ENCODE data around the gene CRELD2. TPM values are rescaled to one million over a fixed set of nuclear protein-coding genes. Genes with fewer than 3 reads are reported as not detected.

Gene CRELD2
- polyA plus RNA-seq, 1 donor (not counting 4 experiments of a cell fraction or from before 2014, with no cell fraction given) = 33.5 TPM

DNA sequence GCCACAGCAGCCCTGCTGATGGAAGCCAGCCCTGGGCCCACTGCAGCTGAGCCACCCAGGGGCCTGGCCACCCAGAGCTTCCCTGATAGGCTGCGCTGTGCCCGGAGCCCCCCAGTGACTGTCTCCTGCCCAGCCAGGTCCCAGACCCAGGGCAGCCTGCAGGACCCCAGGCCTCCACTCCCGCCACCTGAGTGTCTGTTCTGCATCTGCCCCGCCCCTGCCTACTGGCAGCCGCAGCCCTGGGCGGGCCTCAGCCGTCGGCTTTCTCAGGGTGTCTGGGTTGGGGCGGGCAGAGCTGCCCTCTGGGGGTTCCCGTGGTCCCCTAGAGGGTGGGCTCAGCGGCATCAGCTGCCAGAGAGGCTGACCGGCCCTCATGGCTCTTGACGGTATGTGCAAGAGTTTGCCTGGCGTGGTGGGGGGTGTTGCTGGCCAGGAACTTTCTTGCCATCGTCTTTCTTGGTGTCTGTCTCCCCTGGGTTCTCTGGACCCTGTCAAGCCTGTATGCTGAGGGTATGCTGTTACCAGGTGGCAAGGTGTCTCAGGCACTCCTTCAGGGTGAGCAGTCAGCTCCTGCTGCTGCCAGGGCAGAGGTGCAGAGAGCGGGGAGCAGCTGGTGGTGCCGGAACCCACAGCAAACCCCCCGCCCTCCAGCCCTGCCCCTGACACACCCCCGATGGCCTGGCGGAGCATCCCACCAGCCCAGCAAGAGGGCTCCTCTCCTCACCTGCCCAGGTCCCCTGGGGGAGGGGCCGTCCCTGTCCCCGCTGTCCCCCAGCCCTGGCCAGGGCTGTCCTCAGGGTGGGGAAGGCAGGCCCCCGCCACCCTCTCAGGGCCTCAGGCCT is 29.9 kb downstream of the CRELD2 start:
- dilution Hi-C loops (cut with MboI; ENCODE audit: extremely low pct_ligation_motif_present, low sequenced_read_pairs) = no loop called here
- Histone ChIP-seq H3K79me2 (ENCODE audit: control insufficient read depth, insufficient read depth, low read length) (no peaks in the 10 kb centered on the region), H2AFZ (ENCODE audit: control insufficient read depth, low read length) (no peak overlapping the region), H3K27ac (ENCODE audit: control insufficient read depth, insufficient read depth, low read length) (no peak overlapping the region), H3K4me2 (ENCODE audit: control insufficient read depth, extremely low read depth, insufficient read depth, low read depth, low read length) (no peak overlapping the region), H3K9ac (ENCODE audit: control insufficient read depth, extremely low read depth, insufficient read depth, low read length) (peak overlapping the region; percentile 41), H3K4me1 (ENCODE audit: control insufficient read depth, extremely low read depth, insufficient read depth, low read length) (peaks cover 40% of the 10 kb centered on the region), H3K27me3 (ENCODE audit: control insufficient read depth, extremely low read depth, insufficient read depth, low read length) (no peaks in the 10 kb centered on the region), H3K36me3 (ENCODE audit: control insufficient read depth in 2 of 2, extremely low read depth in 1 of 2, insufficient read depth in 2 of 2, low read length in 2 of 2) (no peaks in the 10 kb centered on the region), H3K4me3 (ENCODE audit: control insufficient read depth in 2 of 3, extremely low read depth in 1 of 3, insufficient read depth in 2 of 3, low read depth in 1 of 3, low read length in 3 of 3) (no peak overlapping the region), H4K20me1 (ENCODE audit: control insufficient read depth, extremely low read depth, insufficient read depth, low read length) (no peaks in the 10 kb centered on the region), H3K9me1 (ENCODE audit: control insufficient read depth, extremely low read depth, insufficient read depth, low read length) (no peaks in the 10 kb centered on the region), H3K9me3 (ENCODE audit: control insufficient read depth, low read depth, low read length) (no peaks in the 10 kb centered on the region)
- FAIRE-seq (no peak), DNase-seq (ENCODE audit: low read depth, low spot score) (no peak)
- TF ChIP-seq, protein P1, sequence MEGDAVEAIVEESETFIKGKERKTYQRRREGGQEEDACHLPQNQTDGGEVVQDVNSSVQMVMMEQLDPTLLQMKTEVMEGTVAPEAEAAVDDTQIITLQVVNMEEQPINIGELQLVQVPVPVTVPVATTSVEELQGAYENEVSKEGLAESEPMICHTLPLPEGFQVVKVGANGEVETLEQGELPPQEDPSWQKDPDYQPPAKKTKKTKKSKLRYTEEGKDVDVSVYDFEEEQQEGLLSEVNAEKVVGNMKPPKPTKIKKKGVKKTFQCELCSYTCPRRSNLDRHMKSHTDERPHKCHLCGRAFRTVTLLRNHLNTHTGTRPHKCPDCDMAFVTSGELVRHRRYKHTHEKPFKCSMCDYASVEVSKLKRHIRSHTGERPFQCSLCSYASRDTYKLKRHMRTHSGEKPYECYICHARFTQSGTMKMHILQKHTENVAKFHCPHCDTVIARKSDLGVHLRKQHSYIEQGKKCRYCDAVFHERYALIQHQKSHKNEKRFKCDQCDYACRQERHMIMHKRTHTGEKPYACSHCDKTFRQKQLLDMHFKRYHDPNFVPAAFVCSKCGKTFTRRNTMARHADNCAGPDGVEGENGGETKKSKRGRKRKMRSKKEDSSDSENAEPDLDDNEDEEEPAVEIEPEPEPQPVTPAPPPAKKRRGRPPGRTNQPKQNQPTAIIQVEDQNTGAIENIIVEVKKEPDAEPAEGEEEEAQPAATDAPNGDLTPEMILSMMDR (optimal IDR thresholded peaks at IDR 0.05 in 1 of 3, IDR thresholded peaks at IDR 0.05 in 1 of 3, conservative IDR thresholded peaks at IDR 0.05 in 1 of 3; ENCODE audit: extremely low read depth in 1 of 3, insufficient read depth in 2 of 3, low read length in 3 of 3) = no peak

DNA sequence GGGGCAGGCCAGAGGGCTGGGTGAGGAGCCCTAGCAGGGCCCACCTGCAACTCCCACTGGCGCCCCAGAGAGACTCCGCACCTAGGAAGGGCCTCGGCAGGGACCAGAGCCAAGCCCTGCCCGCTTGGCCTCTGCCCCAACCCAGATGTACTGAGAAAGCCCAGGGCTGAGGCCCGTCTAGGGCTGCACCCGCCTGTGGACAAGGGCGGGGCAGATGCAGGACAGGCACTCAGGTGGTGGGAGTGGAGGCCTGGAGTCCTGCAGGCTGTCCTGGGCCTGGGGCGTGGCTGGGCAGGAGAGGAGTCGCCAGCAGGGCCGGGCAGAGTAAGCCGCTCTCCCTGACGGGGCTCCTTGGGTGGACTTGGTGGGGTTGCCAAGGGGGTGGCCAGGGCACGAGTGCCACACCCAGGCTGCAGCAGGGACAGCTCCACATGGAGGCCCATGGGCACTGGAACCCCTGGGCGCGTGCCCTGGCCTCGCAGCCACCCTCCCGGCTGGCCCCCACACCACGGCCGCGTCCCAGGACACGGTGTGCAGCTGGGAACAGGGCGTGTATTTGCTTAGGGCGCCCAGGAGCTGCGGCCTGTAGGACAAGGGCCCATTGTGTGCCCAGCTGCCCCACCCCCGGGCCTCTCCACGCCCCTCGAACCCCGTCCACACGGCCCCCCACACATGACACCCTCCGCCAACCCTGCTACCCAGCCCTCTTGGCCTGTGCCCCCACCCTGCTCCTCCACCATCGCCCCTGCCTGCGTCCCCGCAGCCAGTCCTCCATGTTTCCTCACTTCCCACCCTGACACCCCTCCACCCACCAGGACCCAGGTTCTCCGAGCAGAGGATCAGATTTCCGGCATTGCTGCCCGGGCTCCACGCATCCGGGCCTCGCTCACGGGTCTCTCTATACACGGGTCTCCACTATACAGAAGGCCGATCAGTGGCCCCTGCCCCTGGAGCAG is 30.8 kb downstream of the CRELD2 start:
- no peak for FAIRE-seq

More for the DNA sequence above, 30.8 kb downstream of the CRELD2 start:
- no peaks in the 10 kb centered on the region for H3K9me3 ChIP-seq (ENCODE audit: control insufficient read depth, low read depth, low read length)
- H3K9me1 ChIP-seq (ENCODE audit: control insufficient read depth, extremely low read depth, insufficient read depth, low read length) = no peaks in the 10 kb centered on the region
- DNase-seq (ENCODE audit: low read depth, low spot score) = no peak
- H3K4me2 ChIP-seq (ENCODE audit: control insufficient read depth, extremely low read depth, insufficient read depth, low read depth, low read length) = no peak overlapping the region
- no peak overlapping the region for H3K27ac ChIP-seq (ENCODE audit: control insufficient read depth, insufficient read depth, low read length)
- no peak for TF ChIP-seq EZH2 (IDR thresholded peaks at IDR 0.05; ENCODE audit: low read length)
- TF ChIP-seq, protein P1 (optimal IDR thresholded peaks at IDR 0.05 in 1 of 3, IDR thresholded peaks at IDR 0.05 in 1 of 3, conservative IDR thresholded peaks at IDR 0.05 in 1 of 3; ENCODE audit: extremely low read depth in 1 of 3, insufficient read depth in 2 of 3, low read length in 3 of 3) = no peak
- H2AFZ ChIP-seq (ENCODE audit: control insufficient read depth, low read length) = peak overlapping the region; percentile 26
- no peaks in the 10 kb centered on the region for H3K79me2 ChIP-seq (ENCODE audit: control insufficient read depth, insufficient read depth, low read length)
- H3K4me1 ChIP-seq (ENCODE audit: control insufficient read depth, extremely low read depth, insufficient read depth, low read length) = peaks cover 40% of the 10 kb centered on the region
- H3K4me3 ChIP-seq (ENCODE audit: control insufficient read depth in 2 of 3, extremely low read depth in 1 of 3, insufficient read depth in 2 of 3, low read depth in 1 of 3, low read length in 3 of 3) = no peak overlapping the region
- H4K20me1 ChIP-seq (ENCODE audit: control insufficient read depth, extremely low read depth, insufficient read depth, low read length) = no peaks in the 10 kb centered on the region
- dilution Hi-C loops (cut with MboI; ENCODE audit: extremely low pct_ligation_motif_present, low sequenced_read_pairs) = no loop called here
- H3K9ac ChIP-seq (ENCODE audit: control insufficient read depth, extremely low read depth, insufficient read depth, low read length) = peak overlapping the region; percentile 41
- H3K36me3 ChIP-seq (ENCODE audit: control insufficient read depth in 2 of 2, extremely low read depth in 1 of 2, insufficient read depth in 2 of 2, low read length in 2 of 2) = no peaks in the 10 kb centered on the region
- no peaks in the 10 kb centered on the region for H3K27me3 ChIP-seq (ENCODE audit: control insufficient read depth, extremely low read depth, insufficient read depth, low read length)
